GM21360 (cell line): ENCODE data around the gene CD300E.
"Not testable (repeated sequence)": the region's sequence is repeated elsewhere in the genome, so short reads cannot be mapped to it uniquely, and the experiment has no call there.

ENCODE experiments used
- ATAC-seq: cut with Tn5 transposase; IDR thresholded peaks from one replicate; pipeline ENCODE4 v1.9.1; 2021; ENCODE audit warnings: mild to moderate bottlenecking, moderate library complexity; ENCODE audit not compliant: unreplicated experiment

Gene CD300E

GRCh38 chr17:74601944-74602572 is 21.5 kb downstream of the CD300E start:
- ATAC-seq, result no peak

DNA sequence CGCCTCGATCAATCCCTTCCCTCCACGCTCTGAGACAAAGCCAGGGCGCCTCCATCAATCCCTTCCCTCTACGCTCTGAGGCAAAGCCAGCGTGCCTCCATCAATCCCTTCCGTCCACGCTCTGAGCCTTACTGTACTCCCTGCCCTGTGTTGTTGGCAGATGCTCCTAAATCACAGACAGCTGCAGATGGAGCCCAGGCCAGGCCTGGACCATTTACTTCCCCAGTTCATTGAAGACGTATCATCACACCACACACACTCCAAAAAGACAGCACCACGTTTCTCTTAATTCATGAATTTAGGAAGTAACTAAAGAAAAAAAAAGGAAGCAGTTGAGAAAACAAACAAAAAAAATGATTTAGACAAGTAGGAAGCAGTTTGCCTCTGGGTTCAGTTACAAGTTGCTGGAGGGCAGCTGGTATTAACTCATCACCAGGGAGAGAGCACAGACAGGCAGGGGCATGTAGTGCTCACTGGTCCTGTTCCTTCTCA is 24.0 kb downstream of the CD300E start:
- ATAC-seq, result no peak

DNA sequence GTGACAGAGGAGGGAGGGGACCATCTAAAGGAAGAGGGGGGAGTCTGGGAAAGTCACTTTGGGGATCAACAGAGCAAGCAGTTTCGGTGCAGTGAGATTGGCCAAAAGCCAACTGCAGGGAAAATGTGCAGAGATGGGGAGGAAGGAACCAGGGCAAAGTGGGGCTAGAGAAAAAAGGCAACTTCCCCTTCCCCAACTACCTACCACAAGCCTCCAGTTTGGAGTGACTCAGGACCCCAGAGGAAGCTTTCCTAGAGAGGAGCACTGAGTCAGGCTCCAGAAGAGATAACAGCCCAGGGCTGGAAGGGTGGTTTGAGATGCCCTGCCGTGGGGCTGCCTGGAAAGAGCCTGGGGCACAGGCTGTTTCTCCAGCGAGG is 24.5 kb downstream of the CD300E start:
- ATAC-seq, result no peak

- ATAC-seq, result no peak
These were observed 25.1 kb downstream of the CD300E start for GRCh38 chr17:74598346-74599022.

DNA sequence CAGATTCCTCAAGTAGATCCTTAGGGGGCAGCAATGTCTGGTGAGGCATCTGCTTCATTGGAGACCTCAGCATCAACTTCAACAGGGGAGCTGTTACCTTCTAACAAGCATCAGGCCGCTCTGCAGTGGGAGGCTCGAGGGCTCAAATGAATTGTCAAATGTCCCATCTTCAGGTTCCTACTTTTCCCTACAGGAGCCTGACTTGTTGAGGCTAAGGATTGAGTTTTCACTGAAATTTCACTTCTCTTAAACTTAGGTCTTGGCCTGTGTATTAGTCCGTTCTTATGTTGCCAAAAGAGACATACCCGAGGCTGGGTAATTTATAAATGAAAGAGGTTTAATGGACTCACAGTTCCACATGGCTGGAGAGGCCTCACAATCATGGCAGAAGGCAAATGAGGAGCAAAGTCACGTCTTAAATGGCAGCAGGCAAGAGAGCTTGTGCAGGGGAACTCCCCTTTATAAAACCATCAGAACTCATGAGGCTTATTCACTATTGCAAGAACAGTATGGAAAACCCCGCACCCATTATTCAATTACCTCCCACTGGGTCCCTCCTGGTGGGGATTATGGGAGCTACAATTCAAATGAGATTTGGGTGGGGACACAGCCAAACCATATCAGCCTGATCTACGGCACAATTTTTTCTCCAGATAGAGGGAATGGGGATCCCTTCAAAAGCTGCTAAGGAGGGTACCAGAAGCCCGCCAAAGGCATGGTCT is 26.3 kb downstream of the CD300E start:
- ATAC-seq, result no peak

GRCh38 chr17:74595037-74595750 is 28.3 kb downstream of the CD300E start:
- no peak for ATAC-seq

DNA sequence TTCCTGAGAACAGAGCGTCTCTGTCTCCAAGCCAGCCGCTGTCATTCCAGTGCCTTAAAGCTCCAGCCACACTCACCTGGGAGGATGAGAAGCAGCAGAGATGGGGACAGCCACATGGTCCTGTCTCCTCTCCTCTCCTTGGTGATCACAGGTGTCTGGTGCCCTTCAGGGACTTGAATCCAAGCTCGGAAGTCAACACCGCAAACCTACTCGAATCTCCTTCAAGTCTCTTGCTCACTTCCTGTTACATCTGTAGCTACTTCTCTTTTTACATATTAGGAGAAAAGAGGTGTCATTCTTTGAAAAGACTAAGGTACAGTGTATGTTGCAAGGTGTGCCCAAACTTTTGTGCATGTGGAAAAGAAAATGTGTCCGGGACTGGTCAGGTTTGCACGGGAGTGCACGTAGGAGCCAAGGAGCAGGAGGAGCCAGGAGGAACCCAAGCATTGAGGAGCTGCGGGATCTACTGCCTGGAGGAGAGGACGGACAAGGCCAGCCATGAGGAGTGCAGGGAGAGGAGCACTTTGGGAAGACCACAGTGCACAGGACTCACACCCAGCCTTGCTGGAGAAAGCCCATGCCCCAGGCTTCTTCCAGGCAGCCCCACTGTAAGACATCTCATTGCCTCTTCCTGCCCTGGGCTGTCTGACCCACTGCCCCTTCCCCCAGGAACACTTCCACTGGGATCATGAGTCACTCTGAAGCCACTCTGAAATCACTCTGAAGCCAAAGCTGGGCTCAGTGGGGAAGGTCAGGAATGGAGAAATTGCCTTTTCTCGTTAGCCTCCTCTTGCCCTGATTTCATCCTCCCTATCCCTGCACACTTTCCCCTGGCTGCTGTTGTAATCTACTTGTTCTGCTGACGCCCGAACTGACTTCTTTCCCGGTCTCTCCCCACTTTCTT is 31.2 kb downstream of the CD300E start, which contains the start of gene CD300LD:
CD300LD (minus strand) TSS at position 197 of the 904 bp plus-strand sequence; CDS start at position 116, 81 bp downstream.
- ATAC-seq, result no peak

DNA sequence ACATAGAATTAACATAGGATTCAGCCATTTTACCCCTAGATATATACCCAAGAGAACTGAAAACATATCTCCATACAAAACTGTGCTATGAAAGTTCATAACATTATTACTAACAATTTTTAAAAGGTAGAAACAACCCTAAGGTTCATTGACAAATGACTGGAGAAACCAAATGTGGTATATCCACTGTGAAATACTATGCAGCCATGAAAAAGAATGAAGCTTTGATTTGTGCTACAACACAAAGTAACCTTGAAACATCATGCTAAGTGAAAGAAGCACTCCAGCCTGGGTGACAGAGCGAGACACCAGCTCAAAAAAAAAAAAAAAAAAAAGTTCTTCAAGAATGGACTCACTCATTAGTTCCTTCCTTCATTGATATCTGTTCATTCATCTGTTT is 32.0 kb downstream of the CD300E start:
- ATAC-seq, result no peak

DNA sequence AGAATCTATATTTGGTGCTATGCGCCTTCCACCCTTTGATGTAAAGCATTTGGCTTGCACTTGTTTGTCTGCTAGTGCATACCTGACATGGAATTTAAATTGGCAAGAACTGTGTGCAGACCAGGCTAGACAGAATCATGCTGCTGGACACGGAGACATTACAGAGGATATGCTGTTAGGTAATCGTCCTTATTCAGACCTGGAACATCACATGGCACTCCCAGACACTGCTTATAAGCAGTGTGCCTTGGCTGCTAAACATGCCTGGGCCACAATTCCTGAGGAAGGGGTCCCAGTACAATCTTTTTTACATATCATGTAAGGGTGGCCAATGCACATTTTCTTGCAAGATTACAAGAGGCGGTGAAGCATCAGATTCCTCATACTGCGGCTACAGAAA is 37.8 kb downstream of the CD300E start:
- ATAC-seq, result no peak

DNA sequence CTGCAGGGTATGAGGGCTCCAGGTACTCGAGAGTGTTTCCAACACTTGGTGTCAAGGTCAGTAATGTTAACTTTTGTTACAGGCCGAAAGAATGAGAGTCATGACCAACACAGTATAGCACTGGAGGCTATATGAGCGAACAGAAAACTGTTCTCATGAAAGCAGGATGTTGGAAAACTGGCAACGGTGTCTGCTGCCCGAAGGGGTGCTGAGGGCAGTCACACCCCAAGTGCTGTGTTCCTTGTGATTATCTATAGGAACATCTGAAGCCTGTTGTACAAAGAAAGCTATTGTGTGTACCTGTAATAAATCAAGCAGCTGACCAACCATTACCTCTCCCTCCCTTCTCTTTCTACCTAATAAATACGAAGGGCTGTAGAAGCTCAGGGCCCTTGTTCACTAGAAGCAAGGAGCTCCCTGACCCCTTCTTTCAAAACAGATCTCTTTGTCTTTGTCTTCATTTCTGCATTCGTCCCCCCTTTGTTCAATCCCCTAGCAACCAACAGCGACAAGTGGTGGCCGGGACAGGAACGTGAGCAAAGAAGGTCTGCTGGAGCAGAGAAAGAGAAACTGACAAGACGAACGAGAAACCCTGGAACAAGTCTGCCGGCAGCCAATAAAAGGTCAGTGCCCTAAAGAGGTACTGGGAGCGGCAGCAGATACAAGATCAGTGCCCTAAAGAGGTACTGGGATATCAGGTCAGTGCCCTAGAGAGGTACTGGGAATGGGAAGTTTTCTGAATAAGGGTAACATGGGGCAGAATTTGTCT is 39.1 kb downstream of the CD300E start:
- no peak for ATAC-seq

DNA sequence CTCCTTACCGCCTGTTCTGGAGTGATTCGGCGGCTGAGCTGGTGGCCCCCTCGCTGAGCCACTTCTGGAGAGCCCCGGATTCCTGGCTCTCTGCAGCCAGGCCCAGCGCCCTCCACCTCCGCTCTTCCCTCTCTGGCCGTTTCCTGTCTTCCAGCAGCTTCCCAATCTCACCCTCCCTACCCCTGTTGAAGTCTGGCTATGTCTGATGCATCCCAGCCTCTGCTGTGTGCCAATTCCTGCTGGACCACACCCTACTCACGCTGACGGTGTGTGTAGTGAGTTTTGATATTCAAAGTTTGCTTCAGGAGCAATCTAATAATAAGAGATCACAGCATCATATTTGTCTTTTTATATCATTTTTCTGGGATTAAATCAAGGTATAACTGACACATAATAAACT is 40.9 kb downstream of the CD300E start:
- ATAC-seq, result no peak

GRCh38 chr17:74579900-74580299 is 43.6 kb downstream of the CD300E start:
- ATAC-seq, result no peak

DNA sequence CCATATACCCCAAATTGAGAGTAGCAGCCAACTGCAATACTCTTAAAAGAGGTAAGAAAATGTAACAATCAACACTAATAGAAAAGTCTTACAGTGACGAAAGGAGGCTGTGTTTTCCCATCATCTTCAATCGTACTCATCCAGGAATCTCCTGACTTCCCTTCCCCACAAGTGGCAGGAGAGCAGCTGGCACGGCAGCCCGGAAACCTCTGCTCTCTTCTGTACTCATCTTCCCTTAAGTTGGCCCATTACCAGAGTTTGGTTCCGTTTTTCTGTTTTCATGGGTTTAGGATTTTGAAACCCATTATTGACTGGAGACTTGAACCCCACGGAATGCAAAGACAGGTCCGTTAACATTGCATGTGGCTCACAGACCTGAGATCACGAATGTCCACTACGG is 44.6 kb downstream of the CD300E start:
- ATAC-seq, result no peak

- ATAC-seq, result no peak
These were observed 48.9 kb downstream of the CD300E start for GRCh38 chr17:74574489-74575142.

GRCh38 chr17:74573635-74574034 is 49.9 kb downstream of the CD300E start:
- not testable (repeated sequence) for ATAC-seq

DNA sequence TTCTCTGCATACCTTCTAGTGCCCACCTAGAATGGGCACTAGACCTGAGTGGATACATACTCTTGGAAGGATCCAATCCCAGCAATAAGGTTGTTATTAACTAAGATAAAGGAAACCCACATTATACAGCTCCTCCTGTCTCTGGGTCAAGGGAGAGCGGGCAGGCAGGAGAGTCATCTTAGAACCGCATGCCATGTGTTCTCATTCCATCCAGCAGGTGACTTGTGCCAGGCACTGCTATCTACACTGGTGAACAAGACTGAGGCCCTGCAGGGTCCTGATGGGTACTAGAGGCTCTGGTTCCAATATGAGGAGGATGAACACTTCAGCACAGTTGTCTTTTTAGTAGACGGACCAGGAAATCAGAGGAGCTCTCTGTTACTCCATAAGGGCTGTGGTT is 50.4 kb downstream of the CD300E start:
- no peak for ATAC-seq

DNA sequence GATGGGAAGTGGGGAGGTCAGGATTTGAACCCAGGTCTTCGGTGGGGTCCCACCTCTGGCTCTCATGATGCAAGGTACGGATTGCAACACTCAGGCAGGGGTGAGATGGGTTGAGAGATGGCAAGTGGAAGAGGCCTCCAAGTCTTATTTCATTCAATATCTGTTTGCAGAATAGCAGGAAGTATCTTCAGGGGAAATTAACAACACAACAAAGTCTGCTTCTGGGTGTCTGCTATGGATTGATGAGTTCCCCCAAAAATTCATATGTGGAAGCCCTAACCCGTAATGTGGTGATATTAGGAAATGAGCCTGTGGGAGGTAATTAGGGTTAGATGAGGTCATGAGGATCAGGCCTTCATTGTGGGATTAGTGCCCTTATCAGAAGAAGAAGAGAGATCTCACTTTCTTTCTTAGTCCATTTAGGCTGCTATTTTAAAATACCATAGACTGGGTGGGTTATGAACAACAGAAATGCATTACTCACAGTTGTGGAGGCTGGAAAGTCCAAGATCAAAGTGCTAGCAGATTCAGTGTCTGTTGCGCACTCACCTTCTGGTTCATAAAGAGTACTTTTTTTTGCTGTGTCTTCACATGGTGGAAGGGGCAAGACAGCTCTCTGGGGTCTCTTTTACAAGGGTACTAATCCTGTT is 51.8 kb downstream of the CD300E start:
- no peak for ATAC-seq
